Measurements from ENCODE around the gene TRIM40. TPM values are rescaled to one million over a fixed set of nuclear protein-coding genes. Genes with fewer than 3 reads are reported as not detected.

The TRIM40 gene
- total and polyA plus RNA-seq, 2 of the 13 experiments (the other 11 are each of a cell fraction or from before 2014, with no cell fraction given), result 0.58 TPM; not detected in 1

GRCh38 chr6:30163090-30163917 lies 27.4 kb downstream of the TRIM40 start, which contains the start of gene TRIM15 (continued):
- TF ChIP-seq ZNF597 (CRISPR knock-in tag; IDR thresholded peaks at IDR 0.05) (no peak), ZC3H4 (CRISPR knock-in tag; IDR thresholded peaks at IDR 0.05; ENCODE audit: borderline replicate concordance) (0 out of 2 replicates have a peak, but pooled peaks have one; percentile 3), ZNF333 (CRISPR knock-in tag; IDR thresholded peaks at IDR 0.05; ENCODE audit: borderline replicate concordance) (no peak), ZNF383 (CRISPR knock-in tag; IDR thresholded peaks at IDR 0.05; ENCODE audit: borderline replicate concordance) (0 out of 2 replicates have a peak, but pooled peaks have one; percentile 73), PITX1 (CRISPR knock-in tag; IDR thresholded peaks at IDR 0.05) (peak; percentile 68), THYN1 (CRISPR knock-in tag; IDR thresholded peaks at IDR 0.05; ENCODE audit: borderline replicate concordance, low read depth) (0 out of 2 replicates have a peak, but pooled peaks have one; percentile 57), PREB (CRISPR knock-in tag; IDR thresholded peaks at IDR 0.05) (no peak), ZNF503 (CRISPR knock-in tag; IDR thresholded peaks at IDR 0.05) (no peak; the same call in 1 of the 2 replicates), HNF1A (IDR thresholded peaks at IDR 0.05; ENCODE audit: low read depth) (0 out of 2 replicates have a peak, but pooled peaks have one; percentile 24), HNF1A (CRISPR knock-in tag; IDR thresholded peaks at IDR 0.05; ENCODE audit: borderline replicate concordance) (peak; percentile 76; the same call in 1 of the 2 replicates), ATF4 (CRISPR knock-in tag; IDR thresholded peaks at IDR 0.05) (no peak; a peak in 1 of 4 replicates), ASH2L (IDR thresholded peaks at IDR 0.05; ENCODE audit: insufficient read length, low read depth, low read length) (peak; percentile 96), ARNT2 (CRISPR knock-in tag; IDR thresholded peaks at IDR 0.05; ENCODE audit: low read depth) (no peak), NFE2L2 (IDR thresholded peaks at IDR 0.05; ENCODE audit: low read length) (no peak), ZNF260 (CRISPR knock-in tag; IDR thresholded peaks at IDR 0.05; ENCODE audit: borderline replicate concordance, low read depth) (no peak), SOX5 (CRISPR knock-in tag; IDR thresholded peaks at IDR 0.05; ENCODE audit: borderline replicate concordance) (peak; percentile 32; the same call in 1 of the 2 replicates), SALL1 (CRISPR knock-in tag; IDR thresholded peaks at IDR 0.05) (peak; percentile 86)

Measured in HepG2 (cell line).